Stimulated activated CD4-positive, alpha-beta T cell treated with anti-CD3 and anti-CD28 coated beads, Interleukin-1b, Interleukin-23, amount 100 ng/mL, for 48 hours (primary cell): Measurements from ENCODE around the gene COLGALT1.
"Not testable (repeated sequence)": the region's sequence is repeated elsewhere in the genome, so short reads cannot be mapped to it uniquely, and the experiment has no call there.

ENCODE experiments used
- DNase-seq: peaks from one replicate; pipeline ENCODE4 v3.0.0-alpha.2; 2020

Gene COLGALT1

DNA sequence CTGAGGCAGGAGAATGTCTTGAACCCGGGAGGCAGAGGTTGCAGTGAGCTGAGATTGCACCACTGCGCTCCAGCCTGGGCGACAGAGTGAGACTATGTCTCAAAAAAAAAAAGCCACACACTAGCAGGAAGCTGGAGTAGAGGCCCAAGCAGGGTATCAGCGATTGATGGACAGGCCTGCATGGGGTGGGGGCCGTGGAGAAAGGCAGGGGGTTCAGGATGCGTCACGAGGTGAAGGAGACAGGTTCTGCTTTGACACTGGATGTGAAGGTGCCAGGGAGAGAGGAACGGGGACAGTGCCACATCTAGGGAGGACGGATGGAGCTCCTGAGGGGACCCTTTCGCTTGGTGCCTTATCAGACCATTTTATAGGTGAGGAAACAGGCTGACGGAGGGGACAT is 7.1 kb downstream of the COLGALT1 start:
- DNase-seq = no peak

DNA sequence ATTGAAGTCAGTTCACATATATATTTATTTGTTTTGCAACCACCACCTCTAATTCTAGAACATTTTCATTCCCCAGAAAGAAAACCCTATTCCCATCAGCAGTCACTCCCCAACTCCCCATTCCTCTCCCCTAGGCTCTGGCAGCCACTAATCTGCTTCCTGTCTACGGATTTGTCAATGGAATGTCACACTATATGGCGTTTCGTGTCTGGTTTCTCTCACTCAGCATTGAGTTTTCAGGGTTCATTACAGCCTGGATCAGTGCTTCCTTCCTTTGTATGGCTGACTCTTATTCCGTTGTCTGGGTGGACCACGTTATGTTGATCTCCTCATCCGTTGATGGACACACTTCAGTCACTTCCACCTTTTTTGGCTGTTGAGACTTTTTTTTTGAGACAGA is 9.3 kb downstream of the COLGALT1 start:
- no peak for DNase-seq

DNA sequence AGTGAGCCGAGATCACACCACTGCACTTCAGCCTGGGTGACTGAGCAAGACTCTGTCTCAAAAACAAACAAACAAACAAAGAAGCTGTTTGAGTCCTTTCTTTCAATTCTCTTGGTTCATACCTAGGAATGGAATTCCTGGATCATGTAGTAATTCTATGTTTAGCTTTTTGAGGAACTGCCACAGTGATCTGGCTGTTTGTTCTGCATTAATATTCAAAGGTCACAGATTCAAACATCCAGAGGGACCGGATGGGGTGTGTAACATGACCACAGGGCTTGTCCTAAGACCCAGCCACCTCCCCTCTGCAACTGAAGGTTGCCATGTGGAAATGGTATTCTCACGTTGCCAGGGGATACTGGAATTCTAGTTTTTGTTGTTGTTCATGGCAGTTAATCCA is 10.2 kb downstream of the COLGALT1 start:
- DNase-seq = no peak

DNA sequence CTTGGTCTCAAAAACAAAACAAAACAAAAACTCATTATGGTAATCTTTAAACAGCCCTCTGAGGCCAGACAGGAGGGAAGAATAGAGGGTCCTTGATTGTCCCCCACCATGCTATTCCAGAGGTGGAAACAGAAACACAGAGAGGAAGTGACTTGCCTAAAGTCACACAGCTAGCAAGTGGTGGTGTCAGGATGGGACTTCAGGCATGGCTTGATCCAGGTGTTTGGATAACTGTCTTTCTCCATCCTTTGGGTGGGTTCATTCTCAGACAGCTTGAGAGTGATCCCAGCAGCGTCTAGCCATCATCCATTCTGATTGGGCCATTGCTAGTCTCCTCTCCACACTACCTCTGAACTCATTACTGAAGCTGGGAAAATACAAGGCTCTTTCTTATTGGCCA is 12.5 kb downstream of the COLGALT1 start:
- no peak for DNase-seq

DNA sequence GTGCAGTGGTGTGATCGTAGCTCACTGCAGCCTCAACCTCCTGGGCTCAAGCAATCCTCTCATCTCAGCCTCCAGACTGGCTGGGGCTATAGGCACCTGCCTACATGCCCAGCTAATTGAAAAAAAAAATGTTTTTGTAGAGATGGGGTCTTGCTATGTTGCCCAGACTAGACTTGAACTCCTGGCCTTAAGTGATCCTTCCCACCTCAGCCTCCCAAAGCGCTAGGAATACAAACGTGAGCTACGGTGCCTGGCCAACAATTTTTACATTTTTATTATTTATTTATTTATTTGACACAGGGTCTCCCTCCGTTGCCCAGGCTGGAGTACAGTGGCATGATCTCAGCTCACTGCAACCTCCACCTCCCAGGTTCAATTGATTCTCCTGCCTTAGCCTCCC is 14.8 kb downstream of the COLGALT1 start:
- not testable (repeated sequence) for DNase-seq

DNA sequence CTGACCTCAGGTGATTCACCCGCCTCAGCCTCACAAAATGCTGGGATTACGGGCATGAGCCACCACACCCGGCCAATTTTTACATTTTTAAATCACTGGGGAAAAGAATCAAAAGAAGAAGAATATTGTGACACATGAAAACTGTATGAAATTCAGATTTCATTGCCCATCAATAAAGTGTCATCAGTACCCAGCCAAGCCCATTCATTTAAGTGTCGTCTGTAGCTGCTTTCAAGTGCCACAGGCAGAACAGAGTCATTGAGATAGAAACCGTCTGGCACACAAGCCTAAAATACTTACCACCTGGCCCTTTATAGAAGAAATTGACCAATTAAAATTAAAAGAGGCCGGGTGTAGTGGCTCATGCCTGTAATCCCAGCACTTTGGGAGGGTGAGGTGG is 15.3 kb downstream of the COLGALT1 start:
- DNase-seq = no peak

DNA sequence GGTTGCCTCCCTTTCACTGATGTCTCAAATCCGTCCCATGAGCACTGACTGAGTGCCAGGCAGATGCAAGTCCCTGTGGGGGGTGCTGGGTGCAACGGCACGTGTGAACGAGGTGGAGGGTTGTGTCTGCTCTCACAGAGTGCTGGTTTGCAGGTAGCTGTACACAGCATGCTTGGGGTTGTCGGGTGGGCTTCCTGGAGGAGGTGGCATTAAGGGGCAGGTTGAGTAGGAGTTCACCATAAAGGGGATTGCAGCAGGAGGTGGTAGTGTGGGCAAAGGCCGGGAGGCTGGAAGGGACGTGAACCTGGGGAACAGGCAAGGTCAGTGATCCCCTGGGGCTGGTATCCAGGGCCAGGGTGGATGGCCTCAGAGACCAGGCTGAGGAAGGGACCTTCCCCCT is 17.2 kb downstream of the COLGALT1 start:
- no peak for DNase-seq

DNA sequence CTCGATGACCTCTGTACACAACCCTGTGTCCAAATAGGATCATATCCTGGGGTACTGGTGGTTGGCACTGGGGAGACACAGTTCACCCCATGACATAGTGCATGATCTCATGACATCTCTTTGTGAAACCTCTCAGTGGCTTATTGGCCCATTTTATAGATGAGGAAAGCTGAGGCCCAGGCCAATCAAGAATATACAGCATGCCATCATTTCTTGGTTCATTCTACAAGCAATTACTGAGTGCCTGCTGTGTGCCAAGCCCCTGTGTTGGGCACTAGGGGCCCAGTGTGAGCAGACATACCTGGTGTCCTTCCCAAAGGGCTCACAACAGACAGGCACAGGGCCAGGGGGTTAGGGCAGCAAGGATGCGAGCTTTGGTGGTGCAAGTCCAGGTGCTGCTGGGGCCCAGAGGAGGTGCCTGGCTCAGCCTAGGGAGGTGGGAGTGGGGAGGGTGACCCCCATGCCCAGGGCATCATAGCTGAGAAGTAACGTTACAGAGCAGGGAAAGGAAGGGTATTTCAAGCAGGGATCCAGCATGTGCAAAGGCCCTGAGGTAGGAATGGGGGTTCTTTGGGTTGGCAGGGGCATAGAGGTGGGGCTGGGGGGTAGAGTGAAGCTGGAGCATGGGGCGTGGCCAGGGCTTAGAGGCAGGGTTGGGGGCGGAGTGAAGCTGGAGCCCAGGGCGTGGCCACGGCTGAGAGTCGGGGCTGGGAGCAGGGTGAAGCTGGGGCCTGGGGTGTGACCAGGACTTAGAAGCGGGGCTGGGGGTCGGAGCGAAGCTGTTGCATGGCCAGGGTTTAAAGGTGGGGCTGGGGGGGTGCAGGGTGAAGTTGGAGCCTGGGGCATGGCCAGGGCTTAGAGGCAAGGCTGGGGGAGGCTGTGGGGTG is 20.7 kb downstream of the COLGALT1 start:
- peak; percentile 32 for DNase-seq

DNA sequence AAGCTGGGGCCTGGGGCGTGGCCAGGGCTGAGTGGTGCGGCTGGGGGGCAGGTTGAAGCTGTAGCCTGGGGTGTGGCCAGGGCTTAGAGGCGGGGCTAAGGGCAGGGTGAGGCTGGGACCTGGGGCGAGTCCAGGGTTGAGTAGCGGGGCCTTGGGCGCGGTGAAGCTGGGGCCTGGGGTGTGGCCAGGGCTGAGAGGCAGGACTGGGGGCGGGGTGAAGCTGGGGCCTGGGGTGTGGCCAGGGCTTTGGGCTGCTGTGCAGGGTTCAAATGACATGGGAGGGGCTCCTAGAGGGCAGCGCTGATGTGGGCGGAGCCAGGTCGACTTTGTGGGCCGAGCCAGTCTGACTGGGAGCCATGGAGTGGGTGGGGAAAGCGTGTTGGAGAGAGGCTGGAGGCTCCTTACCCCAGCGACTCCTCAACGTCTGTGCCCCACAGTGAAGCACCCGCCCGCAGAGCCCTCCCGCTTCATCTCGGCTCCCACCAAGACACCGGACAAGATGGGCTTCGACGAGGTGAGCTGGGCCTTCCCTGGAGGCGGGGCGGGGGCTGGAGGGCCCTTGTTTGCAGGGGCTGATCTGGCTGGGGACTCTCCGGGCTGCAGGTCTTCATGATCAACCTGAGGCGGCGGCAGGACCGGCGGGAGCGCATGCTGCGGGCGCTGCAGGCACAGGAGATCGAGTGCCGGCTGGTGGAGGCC is 21.5 kb downstream of the COLGALT1 start:
- peak; percentile 62 for DNase-seq

DNA sequence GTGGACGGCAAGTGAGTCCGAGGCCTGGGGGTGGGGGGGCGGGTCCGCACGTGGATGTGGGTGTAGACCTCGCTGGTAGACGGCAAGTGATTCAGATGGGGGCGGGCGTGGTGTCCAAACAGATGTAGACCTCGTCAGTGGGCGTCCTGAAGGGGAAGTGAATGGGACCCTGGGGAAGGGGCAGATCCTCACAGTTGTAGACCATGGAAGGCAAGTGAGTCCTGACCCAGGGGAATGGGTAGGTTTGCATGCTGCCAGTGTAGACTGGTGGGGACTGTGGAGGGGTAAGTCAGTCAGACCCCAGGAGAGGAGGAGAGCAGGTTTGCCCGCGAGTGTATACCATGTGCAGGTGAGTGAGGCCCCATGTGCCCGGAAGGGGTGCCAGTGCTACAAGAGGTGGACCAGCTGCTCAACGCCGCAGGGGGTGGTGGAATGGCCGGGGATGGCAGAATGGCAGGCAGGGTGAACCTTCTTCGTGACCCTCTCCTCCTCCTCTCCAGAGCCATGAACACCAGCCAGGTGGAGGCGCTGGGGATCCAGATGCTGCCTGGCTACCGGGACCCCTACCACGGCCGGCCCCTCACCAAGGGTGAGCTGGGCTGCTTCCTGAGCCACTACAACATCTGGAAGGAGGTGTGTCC is 22.1 kb downstream of the COLGALT1 start:
- DNase-seq = no peak

DNA sequence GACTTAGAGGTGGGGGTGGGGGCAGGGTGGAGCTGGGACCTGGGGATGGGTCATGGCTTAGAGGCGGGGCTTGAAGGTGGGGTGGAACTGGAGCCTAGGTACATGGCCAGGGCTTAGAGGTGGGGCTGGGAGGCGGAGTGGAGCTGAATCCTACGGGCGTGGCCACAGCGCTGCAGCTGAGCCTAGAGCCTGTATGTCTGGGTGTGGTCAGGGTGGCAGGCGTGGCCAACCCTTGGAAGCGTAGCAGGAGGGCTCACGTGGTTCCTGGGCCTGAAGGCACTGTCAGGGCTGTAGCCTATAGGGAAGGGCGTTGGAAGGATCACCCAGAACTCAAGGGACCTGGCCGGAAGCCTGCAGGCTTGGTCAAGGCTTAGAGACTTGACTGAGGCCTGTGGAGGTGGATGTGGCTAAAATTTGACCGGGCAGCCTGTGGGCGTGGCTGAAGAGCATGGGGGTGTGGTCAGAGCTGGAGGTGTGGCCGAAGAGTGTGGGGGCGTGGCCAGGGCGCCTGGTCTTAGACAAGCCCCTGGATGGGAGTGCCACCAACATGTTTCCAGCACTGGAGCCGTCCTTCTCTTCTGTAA is 24.3 kb downstream of the COLGALT1 start:
- peak; percentile 32 for DNase-seq

DNA sequence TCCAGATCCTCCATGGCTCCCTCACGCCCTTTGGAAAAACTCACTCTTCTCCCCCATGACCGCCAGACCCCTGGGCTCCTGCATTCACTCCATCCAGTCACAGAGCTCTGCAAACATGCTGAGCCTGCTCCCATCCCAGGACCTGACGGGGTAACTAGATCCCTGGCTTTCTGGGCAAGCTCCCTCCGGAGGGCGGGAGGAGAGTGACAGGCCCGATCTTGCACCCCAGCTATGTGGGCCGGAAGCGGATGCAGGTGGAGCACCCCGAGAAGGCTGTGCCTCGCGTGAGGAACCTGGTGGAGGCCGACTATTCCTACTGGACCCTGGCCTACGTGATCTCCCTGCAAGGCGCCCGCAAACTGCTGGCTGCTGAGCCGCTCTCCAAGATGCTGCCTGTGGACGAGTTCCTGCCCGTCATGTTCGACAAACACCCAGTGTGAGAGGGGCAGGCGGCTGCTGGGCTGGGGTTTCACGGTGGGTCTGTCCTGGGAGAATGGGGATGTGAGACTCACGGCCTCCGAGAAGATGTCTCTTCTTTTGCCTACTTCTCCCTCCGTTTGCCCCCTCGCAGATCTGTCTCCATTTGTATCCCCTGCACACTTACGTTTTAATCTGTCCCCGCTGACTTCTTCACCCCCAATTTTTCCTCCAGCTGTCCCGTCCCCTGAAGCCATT is 25.2 kb downstream of the COLGALT1 start:
- DNase-seq = no peak

DNA sequence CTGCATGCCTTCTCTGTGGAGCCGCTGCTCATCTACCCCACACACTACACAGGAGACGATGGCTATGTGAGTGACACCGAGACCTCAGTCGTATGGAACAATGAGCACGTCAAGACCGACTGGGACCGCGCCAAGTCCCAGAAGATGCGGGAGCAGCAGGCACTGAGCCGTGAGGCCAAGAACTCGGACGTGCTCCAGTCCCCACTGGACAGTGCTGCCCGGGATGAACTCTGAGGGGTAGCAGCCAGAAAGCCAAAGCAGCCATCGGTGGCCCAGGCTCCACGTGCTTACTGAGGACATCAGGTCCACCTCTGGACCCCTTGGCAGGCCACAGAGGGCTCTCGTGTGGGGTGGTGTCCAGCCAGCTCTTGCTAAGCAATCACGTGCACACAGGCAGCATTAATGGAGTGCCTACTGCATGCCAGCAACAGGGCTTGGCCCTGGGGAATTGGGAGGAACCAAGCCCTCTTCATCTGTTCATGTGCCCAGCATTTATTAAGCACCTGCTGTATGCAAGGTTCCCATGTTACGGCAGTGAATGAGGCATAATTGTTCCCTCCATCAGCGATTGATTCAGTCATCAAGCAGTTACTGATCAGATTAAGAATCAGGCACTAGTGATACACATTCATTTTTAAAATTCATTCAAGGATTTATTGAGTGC is 25.9 kb downstream of the COLGALT1 start:
- DNase-seq = no peak

DNA sequence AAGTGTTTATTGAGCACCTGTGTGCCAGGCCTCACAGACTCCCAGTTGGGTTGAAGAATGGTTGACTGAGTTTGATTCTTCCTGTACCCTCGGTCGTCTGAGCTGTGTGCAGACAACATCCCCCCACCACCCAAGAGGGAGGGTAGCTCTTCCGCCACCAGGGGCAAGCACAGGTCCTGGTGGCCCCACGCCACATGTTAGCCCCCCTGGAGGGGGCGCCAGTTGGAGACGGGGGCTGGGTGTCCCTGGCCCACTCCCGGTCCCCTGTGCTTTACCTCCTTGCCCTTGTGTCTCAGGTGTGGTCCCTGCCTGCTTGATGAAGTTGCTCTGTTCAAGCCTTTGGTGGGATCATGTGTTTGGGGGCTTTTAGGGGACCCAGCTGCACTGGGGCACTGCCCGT is 27.2 kb downstream of the COLGALT1 start:
- DNase-seq = no peak

DNA sequence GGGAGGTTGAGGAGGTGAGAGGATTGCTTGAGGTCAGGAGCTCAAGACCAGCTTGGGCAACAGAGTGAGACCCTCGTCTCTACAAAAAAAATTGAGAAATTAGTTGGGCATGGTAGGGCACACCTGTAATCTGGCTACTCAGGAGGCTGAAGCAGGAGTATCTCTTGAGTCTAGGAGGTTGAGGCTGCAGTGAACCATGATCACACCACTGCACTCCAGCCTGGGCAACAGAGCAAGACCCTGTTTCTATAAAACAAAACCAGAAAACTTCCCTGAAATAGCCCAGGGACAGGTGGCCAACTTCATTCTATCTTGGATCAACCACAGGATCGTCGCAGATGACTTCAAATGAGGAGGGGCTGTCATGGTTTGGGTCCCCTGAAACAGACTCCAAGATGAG is 28.7 kb downstream of the COLGALT1 start:
- DNase-seq = no peak

DNA sequence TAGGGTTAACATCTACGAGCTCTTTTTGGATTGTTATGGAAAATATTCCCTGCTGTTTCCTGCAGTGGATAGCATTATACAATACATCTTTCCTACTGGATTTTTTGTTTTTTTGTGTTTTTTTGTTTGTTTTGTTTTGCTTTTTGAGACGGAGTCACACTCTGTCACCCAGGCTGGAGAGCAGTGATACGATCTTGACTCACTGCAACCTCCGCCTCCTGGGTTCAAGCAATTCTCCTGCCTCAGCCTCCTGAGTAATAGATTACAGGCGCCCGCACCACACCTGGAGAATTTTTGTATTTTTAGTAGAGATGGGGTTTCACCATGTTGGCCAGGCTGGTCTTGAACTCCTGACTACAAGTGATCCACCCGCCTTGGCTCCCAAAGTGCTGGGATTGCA is 29.9 kb downstream of the COLGALT1 start:
- not testable (repeated sequence) for DNase-seq

DNA sequence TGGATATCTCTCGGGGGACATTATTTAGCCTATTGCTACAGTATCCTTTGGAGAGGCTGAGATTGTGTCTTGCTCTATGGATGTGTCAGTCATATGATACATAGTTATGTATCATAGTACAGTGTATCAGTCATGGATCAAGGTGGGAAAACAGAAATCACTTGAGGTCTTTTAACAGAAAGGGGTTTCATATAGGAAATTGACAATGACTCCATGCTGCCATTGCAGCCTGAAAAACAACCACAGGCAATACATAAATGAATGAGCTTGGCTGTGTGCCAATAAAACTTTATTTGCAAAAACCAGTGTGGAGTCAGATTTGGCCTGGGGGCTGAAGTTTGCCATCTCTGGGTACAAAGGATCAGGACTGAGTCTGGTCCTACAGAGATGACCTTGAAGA is 35.4 kb downstream of the COLGALT1 start:
- no peak for DNase-seq

DNA sequence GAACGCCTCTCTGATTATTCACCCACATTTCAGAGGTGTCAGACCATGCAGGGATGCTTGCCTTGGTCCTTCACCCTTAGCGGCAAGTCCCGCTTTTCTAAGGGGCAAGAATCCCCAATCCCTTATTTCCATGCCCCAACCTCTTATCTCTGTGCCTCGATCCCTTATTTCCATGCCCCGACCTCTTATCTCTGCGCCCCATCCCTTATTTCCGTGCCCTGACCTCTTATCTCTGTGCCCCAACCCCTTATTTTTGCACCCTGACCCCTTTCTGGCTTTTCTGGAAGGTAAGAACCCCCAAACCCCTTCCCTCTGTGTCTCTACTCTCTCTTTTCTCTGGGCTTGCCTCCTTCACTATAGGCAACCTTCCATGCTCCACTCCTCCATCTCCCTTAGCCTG is 38.8 kb downstream of the COLGALT1 start:
- not testable (repeated sequence) for DNase-seq

DNA sequence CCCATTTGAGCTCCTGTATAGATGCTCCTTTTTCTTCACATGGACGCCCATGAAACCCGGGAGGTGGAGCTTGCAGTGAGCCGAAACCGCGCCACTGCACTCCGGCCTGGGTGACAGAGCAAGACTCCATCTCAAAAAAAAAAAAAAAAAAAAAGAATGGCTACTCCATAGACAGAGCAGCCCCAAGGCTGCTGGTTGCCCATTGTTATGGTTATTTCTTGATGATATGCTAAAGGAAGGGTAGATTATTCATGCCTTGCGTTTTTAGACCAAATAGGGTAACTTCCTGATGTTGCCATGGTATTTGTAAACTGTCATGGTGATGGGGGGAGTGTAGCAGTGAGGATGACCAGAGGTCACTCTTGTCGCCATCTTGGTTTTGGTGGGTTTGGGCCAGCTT is 42.6 kb downstream of the COLGALT1 start:
- DNase-seq = not testable (repeated sequence)

DNA sequence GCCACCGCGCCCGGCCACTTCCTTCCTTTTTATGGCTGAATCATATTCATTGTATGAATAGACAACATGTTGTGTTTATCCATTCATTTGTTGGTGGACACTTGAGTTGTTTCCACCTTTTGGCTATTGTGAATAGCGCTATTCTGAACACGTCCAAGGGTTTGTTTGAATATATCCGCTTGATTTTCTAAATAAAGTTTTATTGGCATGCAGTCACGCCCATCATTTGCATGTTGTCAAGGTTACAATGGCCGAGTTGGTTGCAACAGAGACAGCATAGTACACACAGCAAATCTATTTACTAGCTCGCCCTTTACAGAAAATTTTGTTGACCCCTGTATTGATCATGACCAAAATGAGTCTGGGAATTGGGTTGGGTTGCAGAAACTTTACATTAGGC is 43.5 kb downstream of the COLGALT1 start:
- DNase-seq = no peak

DNA sequence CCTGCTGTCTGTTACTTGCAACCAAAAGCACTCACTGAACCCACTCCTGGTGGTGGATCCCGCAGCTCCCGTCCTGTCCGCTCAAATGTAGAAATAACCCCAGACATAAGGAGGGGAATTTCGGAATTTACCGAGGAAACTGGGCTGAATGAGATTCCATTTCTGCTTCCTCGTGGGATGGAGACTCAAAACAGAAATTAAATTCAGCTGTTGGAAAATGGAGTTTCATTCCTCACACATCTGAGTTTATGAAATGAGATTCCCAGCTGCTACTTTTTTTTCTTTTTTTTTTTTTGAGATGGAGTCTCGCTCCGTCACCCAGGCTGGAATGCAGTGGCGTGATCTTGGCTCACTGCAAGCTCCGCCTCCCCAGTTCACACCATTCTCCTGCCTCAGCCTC is 44.3 kb downstream of the COLGALT1 start:
- no peak for DNase-seq

DNA sequence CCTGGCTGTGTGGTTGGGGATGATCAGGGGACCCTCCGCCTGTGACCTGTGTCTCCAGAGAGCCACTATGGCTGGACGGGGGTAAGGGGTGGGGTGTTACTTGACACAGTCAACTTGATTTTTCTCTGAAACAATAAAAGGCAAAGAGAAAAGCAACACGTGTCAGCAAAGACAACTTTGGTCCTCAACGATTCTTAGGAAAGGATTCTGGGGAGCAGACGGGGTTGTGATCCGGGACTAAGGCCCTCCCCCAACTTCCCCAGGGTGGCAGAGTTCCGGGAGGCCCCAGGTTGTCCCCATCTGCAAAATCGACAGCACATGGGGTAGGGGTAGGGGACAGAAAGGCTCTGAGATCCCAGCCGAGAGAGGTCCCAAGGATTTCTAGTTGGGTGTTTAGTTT is 46.2 kb downstream of the COLGALT1 start:
- DNase-seq = no peak
